Stimulated activated CD8-positive, alpha-beta memory T cell treated with anti-CD3 and anti-CD28 coated beads, Interleukin-7, amount 100 ng/mL, for 1 hour (primary cell): ENCODE results near the gene ZFP92.

Experiments used
- DNase-seq, 2 donors: peaks; one replicate each; pipeline ENCODE4 v3.0.0-alpha.2; 2020; ENCODE audit warnings: low read depth in 2 of 2

The ZFP92 gene

DNA sequence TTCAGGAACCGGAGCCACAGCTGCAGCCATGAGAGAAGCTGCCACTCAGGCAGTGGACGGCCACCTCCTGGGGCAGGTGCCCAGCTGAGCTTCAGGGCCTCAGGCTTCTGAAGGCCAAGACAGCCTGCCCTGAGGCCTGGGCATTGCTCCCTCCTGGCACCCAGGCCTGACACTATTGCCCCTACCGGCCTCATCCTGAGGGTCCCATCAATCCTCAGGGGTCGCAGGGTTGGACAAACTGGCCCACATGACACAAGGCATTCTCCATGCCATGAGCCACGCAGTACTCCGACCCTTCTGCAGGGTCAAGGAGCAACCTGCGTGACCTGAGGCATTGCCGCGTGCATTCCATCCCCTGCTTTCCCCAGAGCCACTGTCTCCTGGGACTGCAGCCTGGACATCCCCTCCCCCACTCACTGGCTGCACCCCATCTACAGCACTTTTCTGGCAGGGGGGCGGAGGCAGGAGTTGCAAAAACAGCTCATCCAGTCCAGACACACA lies 3.0 kb upstream of the ZFP92 start:
- DNase-seq = no peak

DNA sequence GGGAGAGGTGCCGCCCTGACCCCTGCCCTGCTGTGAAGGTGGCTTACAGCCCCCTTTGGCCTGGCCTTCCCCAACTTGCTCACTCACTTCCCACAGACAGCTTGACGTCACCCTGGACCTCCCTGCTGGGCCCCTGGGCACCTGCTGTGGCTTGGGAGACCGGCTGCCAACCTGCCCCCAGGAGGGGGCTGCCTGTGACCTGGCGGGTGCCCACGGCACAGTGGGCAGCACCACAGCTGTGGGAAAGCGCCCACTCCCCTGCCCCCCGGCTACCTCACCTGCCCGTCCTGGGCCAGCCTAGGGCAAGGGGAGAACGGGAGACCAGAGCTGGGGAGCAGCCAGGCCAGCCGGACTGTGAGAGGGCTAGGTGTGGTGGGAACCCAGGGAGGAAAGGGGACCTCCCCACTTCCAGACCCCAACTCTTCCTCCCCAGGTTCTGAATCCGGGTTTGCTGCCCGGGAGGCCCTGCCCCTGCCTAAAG lies 2.4 kb upstream of the ZFP92 start:
- no peak for DNase-seq

DNA sequence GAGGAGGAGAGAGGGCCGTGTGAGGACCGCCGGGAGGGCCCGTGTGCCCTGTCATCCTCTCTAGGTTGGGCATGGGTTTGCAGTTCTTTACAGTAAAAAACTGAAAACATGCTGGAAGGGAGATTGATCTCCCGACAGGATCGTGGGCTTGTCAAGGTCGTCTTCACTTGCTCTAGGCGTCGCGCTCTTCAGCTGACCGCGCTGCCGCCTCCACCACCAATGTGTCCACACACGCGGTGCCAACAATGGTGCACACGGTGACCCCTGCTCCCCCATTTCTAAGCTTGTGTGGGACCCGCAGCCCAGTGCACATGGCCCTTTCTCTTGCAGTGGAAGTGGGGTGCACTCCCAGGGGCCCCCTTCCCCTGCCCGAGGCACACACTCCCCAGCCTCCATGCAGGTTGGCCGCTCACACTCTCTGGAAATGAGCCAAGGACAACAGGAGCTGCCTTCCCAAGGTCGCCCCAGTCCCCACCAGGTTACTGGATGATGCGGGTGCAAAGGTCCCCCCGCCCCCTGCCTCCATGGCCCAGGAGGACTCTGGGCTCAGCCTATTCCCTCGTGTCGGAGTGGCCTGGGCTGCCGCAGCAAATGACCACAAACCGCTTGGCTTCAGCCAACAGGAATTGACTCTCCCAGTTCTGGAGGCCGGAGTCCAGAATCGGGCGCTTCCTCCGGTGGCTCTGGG lies 1.7 kb upstream of the ZFP92 start:
- DNase-seq = no peak

DNA sequence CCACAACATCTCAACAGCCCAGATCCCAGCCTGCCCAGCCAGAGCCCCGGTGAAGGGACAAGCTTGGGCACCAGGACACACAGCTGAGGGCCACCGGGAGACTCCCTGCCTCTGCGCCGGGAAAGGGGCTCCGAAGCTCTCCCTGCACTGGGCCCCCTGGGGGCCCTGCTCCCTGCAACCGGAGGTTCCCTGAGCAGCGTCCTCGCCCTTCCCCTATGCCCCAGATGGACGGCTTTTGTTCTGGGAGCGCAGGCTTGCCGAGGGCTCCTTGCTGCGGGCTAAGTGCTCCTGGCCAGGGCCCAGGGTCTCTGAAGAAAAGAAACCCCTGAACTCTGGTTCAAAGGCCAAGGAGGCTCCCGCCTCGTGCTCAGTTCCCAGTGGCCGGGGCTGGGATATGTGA lies 899 bp upstream of the ZFP92 start:
- no peak for DNase-seq

DNA sequence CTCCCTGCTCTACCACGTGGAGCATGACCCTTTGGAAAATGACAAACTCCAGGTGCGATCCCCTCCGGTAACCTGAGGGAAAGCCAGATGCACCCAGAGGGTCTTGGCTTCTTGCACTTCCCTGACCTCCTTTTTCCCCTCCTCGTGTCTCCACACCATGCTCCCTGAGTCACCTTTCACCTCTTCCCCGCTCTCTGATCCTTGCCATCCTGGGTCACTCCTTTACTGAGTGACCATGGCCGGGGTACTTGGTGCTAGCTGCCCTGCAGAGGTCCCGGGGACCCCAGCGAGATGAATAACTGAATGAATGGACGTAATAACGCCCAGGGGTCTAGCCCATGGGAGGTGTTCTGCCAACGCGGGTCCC lies 401 bp upstream of the ZFP92 start:
- DNase-seq = no peak

DNA sequence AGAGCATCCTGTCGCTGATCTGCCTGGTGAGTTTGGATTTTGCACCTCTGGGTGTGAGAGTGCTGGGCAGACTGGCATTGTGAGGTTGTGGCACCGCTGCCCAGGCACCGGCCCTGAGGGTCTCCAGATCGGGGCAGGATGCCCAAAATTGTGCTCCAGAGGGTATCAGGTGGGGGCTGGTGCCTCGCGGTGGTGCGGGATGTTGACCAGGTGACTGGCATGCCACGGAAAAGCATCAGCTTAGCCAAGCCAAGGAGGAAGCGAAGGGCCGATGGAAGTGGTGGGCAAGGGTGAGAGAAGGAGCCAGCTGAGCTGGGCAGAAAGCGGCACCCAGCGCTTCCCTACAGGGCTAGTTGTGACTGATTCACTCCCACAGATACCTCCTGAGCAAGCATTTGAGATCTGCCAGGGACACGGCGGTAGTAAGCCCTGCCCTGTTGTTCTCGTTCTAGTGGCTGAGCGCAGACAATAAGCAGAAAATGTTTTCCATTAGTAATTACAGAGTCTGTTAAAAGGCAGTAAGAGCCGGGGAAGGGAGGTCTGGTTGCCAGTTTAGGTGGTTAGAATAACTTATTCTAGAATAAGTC lies 809 bp downstream of the ZFP92 start:
- DNase-seq = no peak

DNA sequence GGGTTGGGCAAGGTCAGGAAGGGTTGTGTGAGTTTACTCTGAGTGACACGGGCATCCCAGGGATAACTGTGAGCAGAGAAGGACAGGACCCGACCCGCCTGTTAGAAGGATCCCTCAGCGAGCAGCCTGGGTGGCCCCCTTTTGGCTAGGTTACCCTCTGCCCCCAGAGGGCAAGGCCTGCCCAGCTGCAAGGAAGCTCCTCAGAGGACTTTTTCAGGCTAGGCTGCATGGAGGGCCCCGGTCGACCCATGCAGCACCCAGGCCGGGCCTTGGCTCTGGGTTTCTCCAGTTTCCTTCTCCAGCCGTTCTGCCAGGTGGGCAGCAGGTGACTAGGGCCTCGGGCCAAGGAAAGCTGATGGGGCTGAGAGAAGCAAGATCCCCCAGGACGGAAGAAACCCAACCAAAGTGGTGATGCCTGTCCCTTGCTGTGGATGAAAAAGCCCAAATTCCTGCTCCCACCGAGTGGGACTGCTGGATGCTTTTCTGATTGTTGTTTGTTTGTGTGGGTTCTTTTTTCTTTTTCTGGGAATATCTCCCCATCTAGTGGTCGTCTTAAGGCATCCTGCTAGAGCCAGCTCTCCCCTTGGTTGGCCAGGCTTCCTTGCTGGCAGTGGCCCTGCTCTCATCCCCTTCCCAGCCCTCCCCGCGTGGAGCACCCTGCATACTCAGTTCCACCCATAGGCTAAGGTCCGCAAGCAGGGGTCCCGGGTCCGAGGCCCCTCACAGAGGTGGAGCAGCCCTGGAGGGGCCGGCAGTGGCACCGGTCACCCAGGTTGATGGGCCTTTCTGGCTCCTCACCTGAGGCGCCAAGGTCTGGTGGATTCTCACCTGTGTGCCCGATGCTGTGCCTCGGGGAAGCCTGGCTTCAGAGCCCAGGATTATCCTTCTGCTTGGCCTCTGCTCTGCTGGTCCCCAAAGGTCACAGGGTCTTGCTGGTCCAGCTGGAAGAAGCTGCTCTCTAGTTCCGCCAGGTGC lies 1.8 kb downstream of the ZFP92 start:
- no peak for DNase-seq

DNA sequence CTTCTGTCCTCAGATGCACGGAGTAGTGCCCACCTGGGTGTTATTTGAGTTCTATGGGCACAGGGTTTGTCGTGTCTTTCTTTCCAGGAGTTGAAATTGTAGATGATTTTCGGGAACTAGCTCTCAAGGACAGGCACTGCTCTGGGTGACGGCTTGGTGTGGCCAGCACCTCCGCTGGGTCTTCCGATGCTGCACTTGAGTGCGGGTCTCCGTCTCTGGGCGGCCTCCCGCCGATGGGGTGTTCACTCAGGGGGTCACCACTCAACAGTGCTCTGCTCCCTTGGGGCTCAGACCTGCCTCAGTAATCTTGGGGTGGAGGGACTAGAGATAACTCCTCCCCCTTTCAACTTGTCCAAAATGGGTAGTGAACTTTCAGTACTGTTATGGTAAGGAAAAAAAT lies 2.5 kb downstream of the ZFP92 start:
- DNase-seq = no peak

DNA sequence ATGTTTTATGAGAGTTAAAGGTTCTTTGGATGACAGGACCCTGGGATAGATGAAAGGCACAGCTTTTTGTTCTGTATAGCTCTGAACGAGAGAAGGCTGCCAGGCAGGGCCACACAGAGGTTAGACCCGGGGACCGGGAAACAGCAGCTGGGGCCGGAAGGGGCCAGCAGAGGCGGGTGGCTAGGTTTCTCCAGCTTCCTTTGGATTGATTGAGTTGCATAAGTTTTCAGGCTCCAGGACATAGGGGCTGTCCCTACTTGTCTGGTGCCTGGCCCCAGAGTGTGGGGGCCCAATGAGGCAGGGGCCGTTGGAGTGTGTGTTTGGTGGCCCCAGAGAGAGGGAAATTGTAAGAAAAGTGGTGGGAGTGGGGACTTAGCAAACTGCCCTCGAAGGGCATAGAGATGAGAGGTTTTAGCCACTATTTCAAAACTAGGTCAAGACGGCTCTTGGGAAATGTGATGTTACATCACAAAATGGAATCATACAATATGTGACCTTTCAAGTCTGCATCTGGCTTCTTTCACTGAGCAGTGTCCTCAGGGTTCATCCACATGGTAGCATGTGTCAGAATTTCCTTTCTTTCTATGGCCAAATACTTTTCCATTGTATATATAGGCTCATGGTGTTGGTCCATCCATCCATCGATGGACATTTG lies 3.7 kb downstream of the ZFP92 start:
- no peak for DNase-seq

DNA sequence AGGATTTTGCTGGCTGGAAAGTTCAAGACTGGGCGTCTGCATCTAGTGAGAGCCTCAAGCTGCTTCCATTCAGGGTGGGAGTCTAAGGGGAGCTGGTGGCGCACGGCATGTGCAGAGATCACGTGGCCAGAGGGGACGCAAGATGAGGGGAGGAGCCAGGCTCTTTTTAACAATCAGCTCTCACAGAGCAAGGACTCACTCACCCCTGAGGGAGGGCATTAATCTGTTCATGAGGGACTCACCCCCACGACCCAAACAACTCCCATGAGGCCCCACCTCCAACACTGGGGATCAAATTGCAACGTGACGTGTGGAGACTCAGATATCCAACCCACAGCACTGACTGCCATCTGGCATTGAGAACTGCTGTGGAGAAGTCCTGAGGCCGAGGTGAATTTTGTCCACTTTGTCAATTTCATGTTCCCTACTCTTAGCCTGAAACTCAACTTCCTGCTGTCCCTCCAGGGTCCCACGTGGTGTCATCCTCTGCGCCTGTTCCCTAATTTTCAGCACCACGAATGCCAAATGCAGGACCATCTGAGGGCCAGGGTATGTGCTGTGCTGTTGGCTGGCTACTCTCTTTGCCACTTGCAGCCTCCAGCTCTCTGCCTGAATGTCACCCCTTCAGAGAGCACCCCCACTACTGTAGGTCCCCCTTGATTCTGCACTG lies 5.6 kb downstream of the ZFP92 start:
- no peak for DNase-seq

DNA sequence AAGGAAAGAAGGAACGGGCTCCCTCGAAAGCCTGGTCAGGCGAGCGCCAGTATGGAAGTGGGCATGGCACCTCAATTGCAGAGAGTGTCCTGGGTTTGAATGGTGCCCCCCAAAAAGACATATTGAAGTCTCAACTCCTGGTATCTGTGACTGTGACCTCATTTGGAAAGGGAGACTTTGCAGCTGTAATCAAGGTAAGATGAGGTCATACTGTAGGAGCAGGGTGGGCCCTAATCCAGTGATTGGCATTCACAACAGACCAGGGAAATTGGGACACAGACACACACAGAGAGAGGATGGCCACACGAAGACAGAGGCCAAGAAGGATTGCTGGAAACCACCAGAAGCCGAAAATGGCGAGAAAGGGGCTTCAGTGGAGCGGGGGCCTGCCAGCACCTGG lies 6.4 kb downstream of the ZFP92 start:
- DNase-seq = no peak

DNA sequence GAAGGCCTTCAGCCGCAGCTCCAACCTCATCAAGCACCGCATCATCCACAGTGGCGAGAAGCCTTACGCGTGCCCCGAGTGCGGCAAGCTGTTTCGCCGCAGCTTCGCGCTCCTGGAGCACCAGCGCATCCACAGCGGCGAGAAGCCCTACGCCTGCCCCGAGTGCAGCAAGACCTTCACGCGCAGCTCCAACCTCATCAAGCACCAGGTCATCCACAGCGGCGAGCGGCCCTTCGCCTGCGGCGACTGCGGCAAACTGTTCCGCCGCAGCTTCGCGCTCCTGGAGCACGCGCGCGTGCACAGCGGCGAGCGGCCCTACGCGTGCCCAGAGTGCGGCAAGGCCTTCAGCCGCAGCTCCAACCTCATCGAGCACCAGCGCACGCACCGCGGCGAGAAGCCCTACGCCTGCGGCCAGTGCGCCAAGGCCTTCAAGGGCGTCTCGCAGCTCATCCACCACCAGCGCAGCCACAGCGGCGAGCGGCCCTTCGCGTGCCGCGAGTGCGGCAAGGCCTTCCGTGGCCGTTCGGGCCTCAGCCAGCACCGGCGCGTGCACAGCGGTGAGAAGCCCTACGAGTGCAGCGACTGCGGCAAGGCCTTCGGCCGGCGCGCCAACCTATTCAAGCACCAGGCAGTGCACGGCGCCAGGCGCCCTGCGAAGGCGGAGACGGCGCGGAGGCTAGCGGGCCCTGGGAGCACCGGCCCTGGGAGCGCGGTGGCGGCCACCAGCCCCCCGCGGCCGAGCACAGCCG lies 9.8 kb downstream of the ZFP92 start:
- no peak for DNase-seq

DNA sequence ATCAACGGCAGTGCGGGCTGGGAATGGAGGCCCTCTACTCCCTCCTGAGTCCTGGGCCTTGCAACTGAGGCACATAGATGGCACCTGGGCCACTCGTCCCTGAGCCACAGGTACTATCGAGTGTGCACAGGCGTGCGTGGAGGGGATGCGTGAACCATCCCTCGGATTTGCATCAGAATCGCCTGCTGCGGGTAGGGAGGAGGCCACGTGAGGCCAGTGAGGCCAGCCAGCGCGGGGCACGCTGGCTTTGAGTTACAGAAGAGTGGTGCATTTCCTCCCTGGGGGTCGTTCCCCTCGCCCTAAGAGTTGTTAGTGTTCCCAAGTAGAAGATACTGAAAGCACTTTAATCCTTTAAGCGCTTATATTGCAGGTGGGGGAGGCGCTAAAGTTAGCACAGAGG lies 10.6 kb downstream of the ZFP92 start:
- DNase-seq = no peak

DNA sequence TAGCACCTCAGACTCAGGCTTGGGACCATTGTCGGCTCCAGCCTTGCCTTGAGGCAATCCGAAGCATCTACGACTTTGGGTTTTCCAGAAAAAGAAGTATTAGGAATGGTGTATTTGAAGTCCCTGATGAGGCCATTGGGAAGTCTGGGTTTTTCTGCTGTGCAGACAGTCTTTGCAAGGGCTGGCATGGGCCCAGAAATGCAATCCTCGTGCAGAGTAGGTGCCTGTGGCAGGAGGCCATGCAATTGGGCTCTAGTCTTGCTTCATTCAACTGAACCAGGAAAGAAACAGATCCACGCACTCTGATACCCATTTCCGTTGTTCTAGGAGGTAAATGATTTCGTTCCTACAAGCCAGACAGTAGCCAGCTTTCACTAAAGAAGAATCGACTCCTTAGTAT lies 12.4 kb downstream of the ZFP92 start:
- DNase-seq = no peak

DNA sequence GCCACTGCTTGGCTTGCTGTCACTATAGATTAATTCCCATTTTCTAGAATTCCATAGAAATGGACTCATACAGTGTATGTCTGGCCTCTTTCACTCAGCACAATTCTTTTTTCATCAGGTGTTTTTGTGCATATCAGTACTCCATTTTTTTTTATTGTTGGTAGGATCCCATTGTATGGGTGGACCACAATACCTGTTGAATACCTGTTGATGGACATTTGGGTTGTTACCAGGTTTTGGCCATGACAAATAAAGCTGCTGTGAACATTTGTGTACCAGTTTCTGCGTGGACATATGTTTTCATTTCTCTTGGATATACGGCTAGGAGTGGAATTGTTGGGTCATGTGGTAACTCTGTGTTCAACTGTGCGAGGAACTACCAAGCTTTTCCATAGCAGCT lies 14.9 kb downstream of the ZFP92 start:
- DNase-seq = no peak

DNA sequence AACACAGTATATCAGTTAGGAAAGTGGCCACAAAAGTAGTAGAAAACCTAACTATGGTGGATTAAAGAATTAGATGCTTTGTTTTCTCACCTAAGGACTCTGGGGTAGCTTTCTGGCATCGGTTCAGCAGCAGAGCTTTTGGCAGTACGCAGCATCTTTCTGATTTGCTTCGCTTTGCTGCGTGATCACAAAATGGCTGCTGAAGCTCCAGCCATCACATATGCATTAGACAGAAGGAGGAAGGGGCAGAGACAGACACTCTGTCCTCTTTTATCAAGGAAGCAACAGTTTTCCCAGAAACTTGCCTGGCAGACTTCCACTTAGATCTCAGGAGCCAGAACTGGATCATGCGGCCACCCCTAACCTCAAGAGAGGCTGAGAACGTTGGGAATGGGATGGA lies 19.5 kb downstream of the ZFP92 start:
- DNase-seq = no peak

DNA sequence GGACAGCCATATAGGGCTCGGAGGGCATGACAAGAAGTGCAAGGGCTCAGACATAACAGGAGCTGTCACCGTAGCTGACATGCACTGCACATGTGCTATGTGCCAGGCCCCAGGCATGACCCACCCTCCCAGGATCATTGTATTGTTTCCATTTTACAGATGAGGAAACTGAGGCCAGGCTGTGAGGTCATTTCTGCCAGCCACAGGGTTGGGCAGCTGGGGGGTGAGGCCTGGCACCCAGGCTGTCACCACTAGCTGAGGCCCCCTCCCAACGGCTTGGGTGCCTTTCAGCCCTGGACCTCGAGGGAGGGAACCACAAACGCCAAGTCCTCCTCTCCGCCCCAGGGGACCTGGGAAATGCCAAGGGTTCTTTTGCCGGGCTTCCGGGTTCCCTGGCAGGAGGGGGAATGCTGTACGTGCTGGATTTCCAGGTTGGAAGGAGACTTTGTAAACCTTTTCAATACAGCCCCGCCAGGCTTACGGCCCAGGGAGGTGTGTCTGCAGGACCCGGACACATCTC lies 21.9 kb downstream of the ZFP92 start:
- DNase-seq = no peak

DNA sequence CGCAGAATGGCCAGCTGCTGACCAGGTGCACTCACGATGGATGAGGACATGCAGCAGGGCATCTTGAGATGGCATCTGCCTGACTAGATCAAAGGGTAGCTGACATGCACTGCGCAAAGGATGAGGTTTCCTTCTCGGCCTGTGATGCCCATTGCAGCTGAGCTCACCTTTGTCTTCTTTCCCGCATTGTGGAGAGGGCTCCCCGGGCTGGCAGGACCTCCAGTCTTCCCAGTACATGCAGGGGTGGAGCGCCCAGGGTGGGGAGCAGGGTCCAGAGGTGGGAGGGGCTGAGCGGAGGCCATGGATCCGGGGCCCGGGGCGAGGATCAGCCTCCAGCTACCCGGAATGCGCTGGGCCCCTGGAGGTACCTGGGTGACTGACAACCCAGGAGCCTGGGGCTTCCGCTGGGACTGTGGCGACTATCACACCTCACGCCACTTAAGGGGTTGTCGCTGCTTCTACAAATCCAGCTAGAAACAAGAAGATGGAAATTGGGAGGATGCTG lies 22.6 kb downstream of the ZFP92 start:
- no peak for DNase-seq

DNA sequence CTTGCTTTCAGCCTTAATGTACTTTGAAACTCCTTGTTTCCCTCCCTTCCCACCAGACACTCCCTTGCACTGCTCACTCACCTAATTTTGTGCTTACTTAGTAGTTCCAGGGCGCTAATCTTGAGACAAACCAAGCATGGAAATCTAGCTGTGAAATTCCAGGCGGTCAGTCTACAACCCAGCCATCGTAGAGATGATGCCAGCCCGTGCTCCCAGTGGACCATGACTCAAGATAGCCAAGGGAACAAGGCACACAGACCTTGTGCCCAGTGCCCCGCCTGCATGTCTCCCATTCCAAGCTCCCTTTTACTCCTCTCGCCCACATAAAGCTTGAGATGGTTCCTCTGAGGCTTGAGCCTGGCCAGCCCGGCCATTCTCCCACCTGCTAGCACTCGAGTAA lies 23.5 kb downstream of the ZFP92 start:
- DNase-seq = no peak

DNA sequence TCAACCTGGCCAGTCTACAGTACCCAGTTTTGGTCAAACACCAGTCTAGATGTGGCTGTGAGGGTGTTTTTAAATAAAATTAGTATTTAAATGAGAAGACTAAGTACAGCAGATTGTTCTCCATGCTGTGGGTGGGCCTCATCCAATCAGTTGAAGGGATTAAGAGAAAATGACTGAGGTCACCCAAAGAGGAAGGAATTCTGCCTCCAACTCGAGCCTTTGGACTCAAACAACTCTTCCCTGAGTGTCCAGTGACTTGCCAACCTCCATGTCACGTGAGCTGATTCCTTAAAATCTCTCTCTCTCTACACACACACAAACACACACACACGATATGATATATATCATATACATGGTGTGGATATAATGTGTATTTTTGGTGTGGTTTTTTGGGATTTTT lies 24.6 kb downstream of the ZFP92 start:
- DNase-seq = no peak
